ENCODE data around the gene RAB18.

RAB18 gene

DNA sequence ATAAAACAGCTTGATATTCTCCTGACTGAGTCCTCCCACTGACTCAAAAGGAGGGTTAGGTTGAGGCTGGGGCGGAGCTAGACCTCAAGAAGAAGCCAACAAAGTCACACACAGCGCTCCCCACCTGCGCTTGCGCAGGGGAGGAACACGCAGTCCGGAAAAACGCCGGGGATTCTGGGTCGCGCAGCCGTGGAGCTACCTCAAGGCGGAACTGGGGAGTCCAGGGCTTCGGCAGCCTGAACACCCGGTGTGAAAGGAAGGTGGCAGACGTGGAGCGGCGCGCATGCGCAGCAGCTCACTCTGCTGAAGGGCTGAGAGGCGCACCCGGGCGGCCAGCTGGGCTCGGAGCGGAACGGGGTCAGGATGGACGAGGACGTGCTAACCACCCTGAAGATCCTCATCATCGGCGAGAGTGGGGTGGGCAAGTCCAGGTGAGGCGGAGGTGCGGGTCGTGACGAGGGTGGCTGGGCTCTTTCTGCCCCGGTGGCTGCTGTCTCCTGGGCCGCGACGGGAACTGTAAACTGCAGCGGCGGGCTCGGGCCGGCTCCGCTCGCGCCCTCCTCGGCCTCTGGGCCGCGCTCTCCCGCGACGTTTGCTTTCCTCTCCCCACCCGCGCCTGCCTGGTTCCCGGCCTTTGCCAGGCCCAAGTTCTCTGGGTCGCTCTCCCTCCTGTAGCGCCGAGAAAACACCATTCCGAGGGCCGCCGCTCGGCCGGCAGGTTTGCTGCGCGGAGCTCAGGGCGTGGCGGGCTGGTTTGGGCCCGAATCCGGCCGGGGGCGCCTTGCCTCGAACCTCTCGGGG, at the start of gene RAB18:
Gene RAB18, plus strand, starts transcription at position 298 of the 801 bp plus-strand sequence. Its CDS starts 66 bp downstream, at position 364.
- peaks cover 50% of the 10 kb centered on the region for H3K79me2 ChIP-seq (ENCODE audit: insufficient read depth, low read depth)
- peak within 1 kb of the TSS; percentile 80 for H2AFZ ChIP-seq (ENCODE audit: low read depth)
- no peaks in the 10 kb centered on the region for H3K36me3 ChIP-seq (ENCODE audit: insufficient read depth)
- H3K4me1 ChIP-seq (ENCODE audit: low read depth, poor library complexity, severe bottlenecking): peaks cover 43% of the 10 kb centered on the region
- peaks cover 12% of the 10 kb centered on the region; the same call in 1 of the 2 replicates for H4K20me1 ChIP-seq (ENCODE audit: insufficient read depth)
- H3K27me3 ChIP-seq (ENCODE audit: insufficient read depth, low read depth): no peaks in the 10 kb centered on the region
- TF ChIP-seq, protein P1, sequence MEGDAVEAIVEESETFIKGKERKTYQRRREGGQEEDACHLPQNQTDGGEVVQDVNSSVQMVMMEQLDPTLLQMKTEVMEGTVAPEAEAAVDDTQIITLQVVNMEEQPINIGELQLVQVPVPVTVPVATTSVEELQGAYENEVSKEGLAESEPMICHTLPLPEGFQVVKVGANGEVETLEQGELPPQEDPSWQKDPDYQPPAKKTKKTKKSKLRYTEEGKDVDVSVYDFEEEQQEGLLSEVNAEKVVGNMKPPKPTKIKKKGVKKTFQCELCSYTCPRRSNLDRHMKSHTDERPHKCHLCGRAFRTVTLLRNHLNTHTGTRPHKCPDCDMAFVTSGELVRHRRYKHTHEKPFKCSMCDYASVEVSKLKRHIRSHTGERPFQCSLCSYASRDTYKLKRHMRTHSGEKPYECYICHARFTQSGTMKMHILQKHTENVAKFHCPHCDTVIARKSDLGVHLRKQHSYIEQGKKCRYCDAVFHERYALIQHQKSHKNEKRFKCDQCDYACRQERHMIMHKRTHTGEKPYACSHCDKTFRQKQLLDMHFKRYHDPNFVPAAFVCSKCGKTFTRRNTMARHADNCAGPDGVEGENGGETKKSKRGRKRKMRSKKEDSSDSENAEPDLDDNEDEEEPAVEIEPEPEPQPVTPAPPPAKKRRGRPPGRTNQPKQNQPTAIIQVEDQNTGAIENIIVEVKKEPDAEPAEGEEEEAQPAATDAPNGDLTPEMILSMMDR (conservative IDR thresholded peaks at IDR 0.05; ENCODE audit: low read depth, low read length): no peak
- H3K4me2 ChIP-seq: peak within 1 kb of the TSS; percentile 76
- H3K27ac ChIP-seq: peak within 1 kb of the TSS; percentile 59
- peak within 1 kb of the TSS; percentile 75; the same call in 1 of the 2 replicates for H3K9ac ChIP-seq
- peak within 1 kb of the TSS; percentile 28 for H3K4me3 ChIP-seq (IDR thresholded peaks at IDR 0.05; ENCODE audit: insufficient read depth, low read depth, low read length)

DNA sequence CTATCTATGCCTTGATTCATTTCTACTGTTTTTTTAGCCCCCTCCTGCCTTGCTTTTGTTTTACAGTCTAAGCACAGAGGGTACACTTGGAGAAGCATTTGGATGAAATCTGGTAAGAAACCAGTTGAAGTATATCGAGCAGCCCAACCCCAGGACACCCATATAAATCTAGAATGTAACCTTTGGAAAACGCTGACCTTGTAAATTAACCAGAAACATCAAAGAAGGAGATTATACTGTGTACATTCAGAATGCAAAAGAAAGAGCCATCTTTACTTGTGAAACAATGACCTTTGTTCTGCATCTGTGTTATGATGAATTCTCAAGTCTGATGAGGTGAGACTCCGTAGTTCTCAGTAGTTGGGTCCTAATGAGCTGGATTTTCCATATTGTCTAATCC, 49.3 kb upstream of the RAB18 start:
- Histone ChIP-seq H2AFZ (ENCODE audit: low read depth) (no peak overlapping the region), H3K4me2 (no peak overlapping the region), H3K4me1 (ENCODE audit: low read depth, poor library complexity, severe bottlenecking) (no peaks in the 10 kb centered on the region), H3K36me3 (ENCODE audit: insufficient read depth) (no peaks in the 10 kb centered on the region), H3K79me2 (ENCODE audit: insufficient read depth, low read depth) (no peaks in the 10 kb centered on the region), H4K20me1 (ENCODE audit: insufficient read depth) (no peaks in the 10 kb centered on the region), H3K27ac (no peak overlapping the region), H3K4me3 (IDR thresholded peaks at IDR 0.05; ENCODE audit: insufficient read depth, low read depth, low read length) (no peak overlapping the region), H3K9ac (no peak overlapping the region), H3K27me3 (ENCODE audit: insufficient read depth, low read depth) (no peaks in the 10 kb centered on the region)
- TF ChIP-seq, protein P1 (conservative IDR thresholded peaks at IDR 0.05; ENCODE audit: low read depth, low read length): no peak

DNA sequence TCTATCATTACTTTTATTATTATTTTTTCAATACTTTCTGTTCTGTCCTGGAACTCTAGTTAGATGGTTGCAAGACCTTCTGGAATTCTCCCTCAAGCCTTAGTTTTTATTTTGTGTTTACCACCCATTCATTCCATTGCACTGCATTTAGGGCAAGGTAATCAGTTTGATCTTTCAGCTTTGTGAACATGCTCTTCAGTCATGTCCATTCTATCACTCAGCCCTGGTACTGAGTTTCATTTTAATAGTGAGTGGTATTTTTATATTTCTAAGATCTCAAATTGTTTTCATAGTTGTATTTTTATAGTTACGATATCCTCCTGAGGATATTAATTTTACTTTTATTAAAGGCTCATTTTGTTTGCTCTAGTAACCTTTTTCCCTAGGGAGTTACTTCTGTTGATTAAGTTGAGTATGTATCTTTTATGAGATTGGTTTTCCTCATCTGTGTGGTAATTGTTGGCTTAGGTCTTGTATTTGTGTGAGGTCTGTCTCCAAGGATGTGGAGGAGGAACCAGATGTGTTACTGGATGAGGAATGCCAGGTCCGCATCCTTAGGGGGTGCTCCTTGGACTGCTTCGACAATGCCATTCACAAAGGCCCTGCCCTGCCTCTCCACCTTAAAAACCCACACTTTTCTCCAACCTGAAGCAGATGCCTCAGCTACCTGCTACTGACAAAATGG, 46.7 kb upstream of the RAB18 start:
- TF ChIP-seq, protein P1 (conservative IDR thresholded peaks at IDR 0.05; ENCODE audit: low read depth, low read length): no peak
- no peak overlapping the region for H3K9ac ChIP-seq
- H3K4me1 ChIP-seq (ENCODE audit: low read depth, poor library complexity, severe bottlenecking): no peaks in the 10 kb centered on the region
- no peaks in the 10 kb centered on the region for H3K27me3 ChIP-seq (ENCODE audit: insufficient read depth, low read depth)
- no peaks in the 10 kb centered on the region for H3K36me3 ChIP-seq (ENCODE audit: insufficient read depth)
- no peak overlapping the region for H3K4me3 ChIP-seq (IDR thresholded peaks at IDR 0.05; ENCODE audit: insufficient read depth, low read depth, low read length)
- H2AFZ ChIP-seq (ENCODE audit: low read depth): no peak overlapping the region
- H4K20me1 ChIP-seq (ENCODE audit: insufficient read depth): no peaks in the 10 kb centered on the region
- no peak overlapping the region for H3K27ac ChIP-seq
- H3K4me2 ChIP-seq: no peak overlapping the region
- H3K79me2 ChIP-seq (ENCODE audit: insufficient read depth, low read depth): no peaks in the 10 kb centered on the region

DNA sequence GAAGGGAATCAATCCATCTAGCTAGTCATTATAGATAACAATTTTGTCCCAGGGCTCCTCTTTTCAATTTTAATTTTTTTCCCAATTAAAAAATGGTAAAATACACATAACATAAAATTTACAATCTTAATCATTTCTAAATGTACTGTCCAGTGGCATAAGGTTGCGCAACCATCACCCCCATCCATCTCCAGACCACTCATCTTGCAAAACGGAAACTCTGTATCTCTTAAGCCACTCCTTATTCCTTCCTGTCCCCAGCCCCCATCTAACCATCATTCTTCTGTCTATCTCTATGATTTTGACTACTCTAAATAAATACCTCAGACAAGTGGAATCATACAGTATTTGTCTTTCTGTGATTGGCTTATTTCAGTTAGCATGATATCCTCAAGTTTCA, 46.1 kb upstream of the RAB18 start:
- H3K4me3 ChIP-seq (IDR thresholded peaks at IDR 0.05; ENCODE audit: insufficient read depth, low read depth, low read length): no peak overlapping the region
- no peak overlapping the region for H3K9ac ChIP-seq
- H3K4me2 ChIP-seq: no peak overlapping the region
- H4K20me1 ChIP-seq (ENCODE audit: insufficient read depth): no peaks in the 10 kb centered on the region
- H2AFZ ChIP-seq (ENCODE audit: low read depth): no peak overlapping the region
- no peak overlapping the region for H3K27ac ChIP-seq
- TF ChIP-seq, protein P1 (conservative IDR thresholded peaks at IDR 0.05; ENCODE audit: low read depth, low read length): no peak
- H3K27me3 ChIP-seq (ENCODE audit: insufficient read depth, low read depth): no peaks in the 10 kb centered on the region
- H3K4me1 ChIP-seq (ENCODE audit: low read depth, poor library complexity, severe bottlenecking): no peaks in the 10 kb centered on the region
- H3K36me3 ChIP-seq (ENCODE audit: insufficient read depth): no peaks in the 10 kb centered on the region
- no peaks in the 10 kb centered on the region for H3K79me2 ChIP-seq (ENCODE audit: insufficient read depth, low read depth)
